ENCODE results near the gene BMAL1. TPM values are rescaled to one million over a fixed set of nuclear protein-coding genes. Genes with fewer than 3 reads are reported as not detected.

The BMAL1 gene
- total RNA-seq, 1 experiment from 2014 or later = 8.3 TPM

DNA sequence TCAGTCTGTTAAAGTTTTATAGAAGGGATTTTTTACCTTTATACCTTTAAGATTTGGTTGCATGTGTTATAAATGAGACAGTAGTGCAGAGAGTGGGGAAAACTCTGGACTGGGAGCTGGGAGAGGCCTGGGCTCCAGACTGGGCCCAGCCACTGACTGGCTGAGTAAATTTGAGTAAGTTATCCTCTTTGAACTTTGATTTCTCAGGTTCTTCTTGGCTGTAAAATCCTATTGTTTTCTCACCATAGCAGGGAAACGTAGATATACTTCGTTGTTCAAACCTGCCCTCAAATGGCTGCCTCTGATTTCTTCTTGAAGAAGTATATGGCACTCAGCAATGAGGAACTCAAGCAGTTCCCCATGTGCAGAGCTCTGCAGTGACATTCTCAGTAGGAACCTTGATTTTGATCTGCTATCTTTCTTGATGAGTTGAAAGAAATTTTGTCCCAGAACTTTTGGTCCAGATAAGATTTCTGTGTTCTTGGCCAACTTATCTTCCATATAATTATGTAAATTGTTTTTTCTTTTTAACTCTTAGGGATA, 8.8 kb downstream of the BMAL1 start (continued):
- TF ChIP-seq, protein P1, sequence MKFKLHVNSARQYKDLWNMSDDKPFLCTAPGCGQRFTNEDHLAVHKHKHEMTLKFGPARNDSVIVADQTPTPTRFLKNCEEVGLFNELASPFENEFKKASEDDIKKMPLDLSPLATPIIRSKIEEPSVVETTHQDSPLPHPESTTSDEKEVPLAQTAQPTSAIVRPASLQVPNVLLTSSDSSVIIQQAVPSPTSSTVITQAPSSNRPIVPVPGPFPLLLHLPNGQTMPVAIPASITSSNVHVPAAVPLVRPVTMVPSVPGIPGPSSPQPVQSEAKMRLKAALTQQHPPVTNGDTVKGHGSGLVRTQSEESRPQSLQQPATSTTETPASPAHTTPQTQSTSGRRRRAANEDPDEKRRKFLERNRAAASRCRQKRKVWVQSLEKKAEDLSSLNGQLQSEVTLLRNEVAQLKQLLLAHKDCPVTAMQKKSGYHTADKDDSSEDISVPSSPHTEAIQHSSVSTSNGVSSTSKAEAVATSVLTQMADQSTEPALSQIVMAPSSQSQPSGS (CRISPR knock-in tag; IDR thresholded peaks at IDR 0.05; ENCODE audit: borderline replicate concordance, low read depth) = no peak
- TF ChIP-seq MAX (CRISPR knock-in tag; IDR thresholded peaks at IDR 0.05) (no peak), ZNF281 (CRISPR knock-in tag; IDR thresholded peaks at IDR 0.05) (no peak), IRF2 (CRISPR knock-in tag; IDR thresholded peaks at IDR 0.05; ENCODE audit: borderline replicate concordance, low read depth) (no peak)

- H3K27ac Mint-ChIP-seq = no peak overlapping the region
- no peaks in the 10 kb centered on the region for H3K36me3 Mint-ChIP-seq
- no peak overlapping the region for H3K4me3 Mint-ChIP-seq
- ChIA-PET CTCF (interaction anchor here (0.9 kb wide), 1 partner anchor 77 kb away, joined by 3 read pairs; no protein-coding TSS in a partner anchor), POLR2A (no interaction called here)
- no peaks in the 10 kb centered on the region; the same call in 1 of the 2 replicates for H3K27me3 Mint-ChIP-seq (ENCODE audit: low read depth)
- H3K9me3 Mint-ChIP-seq = no peaks in the 10 kb centered on the region
- peaks cover 23% of the 10 kb centered on the region for H3K4me1 Mint-ChIP-seq
- ATAC-seq (no peak), DNase-seq (ENCODE audit: low spot score) (no peak)
- TF ChIP-seq, protein P2, sequence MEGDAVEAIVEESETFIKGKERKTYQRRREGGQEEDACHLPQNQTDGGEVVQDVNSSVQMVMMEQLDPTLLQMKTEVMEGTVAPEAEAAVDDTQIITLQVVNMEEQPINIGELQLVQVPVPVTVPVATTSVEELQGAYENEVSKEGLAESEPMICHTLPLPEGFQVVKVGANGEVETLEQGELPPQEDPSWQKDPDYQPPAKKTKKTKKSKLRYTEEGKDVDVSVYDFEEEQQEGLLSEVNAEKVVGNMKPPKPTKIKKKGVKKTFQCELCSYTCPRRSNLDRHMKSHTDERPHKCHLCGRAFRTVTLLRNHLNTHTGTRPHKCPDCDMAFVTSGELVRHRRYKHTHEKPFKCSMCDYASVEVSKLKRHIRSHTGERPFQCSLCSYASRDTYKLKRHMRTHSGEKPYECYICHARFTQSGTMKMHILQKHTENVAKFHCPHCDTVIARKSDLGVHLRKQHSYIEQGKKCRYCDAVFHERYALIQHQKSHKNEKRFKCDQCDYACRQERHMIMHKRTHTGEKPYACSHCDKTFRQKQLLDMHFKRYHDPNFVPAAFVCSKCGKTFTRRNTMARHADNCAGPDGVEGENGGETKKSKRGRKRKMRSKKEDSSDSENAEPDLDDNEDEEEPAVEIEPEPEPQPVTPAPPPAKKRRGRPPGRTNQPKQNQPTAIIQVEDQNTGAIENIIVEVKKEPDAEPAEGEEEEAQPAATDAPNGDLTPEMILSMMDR (IDR thresholded peaks at IDR 0.05) = no peak
- no peak for TF ChIP-seq PRDM15 (CRISPR knock-in tag; IDR thresholded peaks at IDR 0.05)
- TF ChIP-seq, protein P3, sequence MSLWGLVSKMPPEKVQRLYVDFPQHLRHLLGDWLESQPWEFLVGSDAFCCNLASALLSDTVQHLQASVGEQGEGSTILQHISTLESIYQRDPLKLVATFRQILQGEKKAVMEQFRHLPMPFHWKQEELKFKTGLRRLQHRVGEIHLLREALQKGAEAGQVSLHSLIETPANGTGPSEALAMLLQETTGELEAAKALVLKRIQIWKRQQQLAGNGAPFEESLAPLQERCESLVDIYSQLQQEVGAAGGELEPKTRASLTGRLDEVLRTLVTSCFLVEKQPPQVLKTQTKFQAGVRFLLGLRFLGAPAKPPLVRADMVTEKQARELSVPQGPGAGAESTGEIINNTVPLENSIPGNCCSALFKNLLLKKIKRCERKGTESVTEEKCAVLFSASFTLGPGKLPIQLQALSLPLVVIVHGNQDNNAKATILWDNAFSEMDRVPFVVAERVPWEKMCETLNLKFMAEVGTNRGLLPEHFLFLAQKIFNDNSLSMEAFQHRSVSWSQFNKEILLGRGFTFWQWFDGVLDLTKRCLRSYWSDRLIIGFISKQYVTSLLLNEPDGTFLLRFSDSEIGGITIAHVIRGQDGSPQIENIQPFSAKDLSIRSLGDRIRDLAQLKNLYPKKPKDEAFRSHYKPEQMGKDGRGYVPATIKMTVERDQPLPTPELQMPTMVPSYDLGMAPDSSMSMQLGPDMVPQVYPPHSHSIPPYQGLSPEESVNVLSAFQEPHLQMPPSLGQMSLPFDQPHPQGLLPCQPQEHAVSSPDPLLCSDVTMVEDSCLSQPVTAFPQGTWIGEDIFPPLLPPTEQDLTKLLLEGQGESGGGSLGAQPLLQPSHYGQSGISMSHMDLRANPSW (CRISPR knock-in tag; conservative IDR thresholded peaks at IDR 0.05; ENCODE audit: low read depth) = no peak
- no peak for TF ChIP-seq ZNF121 (CRISPR knock-in tag; IDR thresholded peaks at IDR 0.05)
- TF ChIP-seq JAZF1 (CRISPR knock-in tag; IDR thresholded peaks at IDR 0.05) = no peak
- TF ChIP-seq USF2 (CRISPR knock-in tag; IDR thresholded peaks at IDR 0.05) = no peak
- TF ChIP-seq GABPB1 (CRISPR knock-in tag; IDR thresholded peaks at IDR 0.05) = no peak
- TF ChIP-seq AR (CRISPR knock-in tag; IDR thresholded peaks at IDR 0.05) = no peak
- TF ChIP-seq ATF3 (CRISPR knock-in tag; conservative IDR thresholded peaks at IDR 0.05) = no peak
- no peak for TF ChIP-seq FOXJ3 (CRISPR knock-in tag; IDR thresholded peaks at IDR 0.05; ENCODE audit: borderline replicate concordance)
- no peak for TF ChIP-seq TCF7 (CRISPR knock-in tag; IDR thresholded peaks at IDR 0.05; ENCODE audit: low read depth)
- TF ChIP-seq, protein P4, sequence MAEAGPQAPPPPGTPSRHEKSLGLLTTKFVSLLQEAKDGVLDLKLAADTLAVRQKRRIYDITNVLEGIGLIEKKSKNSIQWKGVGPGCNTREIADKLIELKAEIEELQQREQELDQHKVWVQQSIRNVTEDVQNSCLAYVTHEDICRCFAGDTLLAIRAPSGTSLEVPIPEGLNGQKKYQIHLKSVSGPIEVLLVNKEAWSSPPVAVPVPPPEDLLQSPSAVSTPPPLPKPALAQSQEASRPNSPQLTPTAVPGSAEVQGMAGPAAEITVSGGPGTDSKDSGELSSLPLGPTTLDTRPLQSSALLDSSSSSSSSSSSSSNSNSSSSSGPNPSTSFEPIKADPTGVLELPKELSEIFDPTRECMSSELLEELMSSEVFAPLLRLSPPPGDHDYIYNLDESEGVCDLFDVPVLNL (CRISPR knock-in tag; IDR thresholded peaks at IDR 0.05; ENCODE audit: borderline replicate concordance, low read depth) = no peak
- TF ChIP-seq SOX15 (CRISPR knock-in tag; IDR thresholded peaks at IDR 0.05) = no peak
Observed at GRCh38 chr11:13287036-13287435, 9.4 kb downstream of the BMAL1 start.

Data from WTC11 (cell line).